HG03139 (cell line): ENCODE data around the gene PPFIBP2.
A peak's percentile ranks its signal among the peaks of the same experiment; 100 is the strongest.

Experiments
- ATAC-seq: cut with Tn5 transposase; IDR thresholded peaks from one replicate; pipeline ENCODE4 v1.9.1; 2021; ENCODE audit not compliant: unreplicated experiment

PPFIBP2 gene

DNA sequence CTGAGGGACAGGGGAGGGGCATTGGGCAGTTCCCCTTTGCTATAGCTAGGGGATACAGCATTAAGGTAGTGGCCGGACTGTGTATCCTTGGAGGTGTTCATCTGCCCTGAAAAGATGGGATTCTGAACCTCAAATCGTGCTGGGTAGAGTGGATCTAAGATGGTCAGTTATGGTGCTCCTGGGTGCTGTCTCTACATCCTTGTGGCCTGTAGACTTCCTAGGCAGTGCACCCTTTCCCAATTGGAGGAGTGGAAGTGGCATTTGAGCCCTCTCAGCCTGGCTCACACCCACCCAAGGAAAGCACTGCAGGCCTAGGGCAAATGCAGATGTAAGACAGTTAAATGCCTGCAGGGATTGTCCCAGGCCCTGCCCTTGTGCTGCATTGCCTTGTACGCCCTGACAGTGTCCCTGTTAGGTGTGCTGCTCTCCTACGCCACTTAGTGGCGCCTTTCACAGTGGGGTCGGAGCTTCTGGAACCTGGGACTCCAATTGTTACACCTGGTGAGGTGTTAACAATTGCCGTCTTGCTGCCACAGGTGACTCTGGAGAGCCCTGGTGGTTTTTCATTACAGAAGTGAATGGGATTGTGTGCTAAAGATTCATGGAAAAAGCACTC lies 35.0 kb downstream of the PPFIBP2 start:
- peak; percentile 62 for ATAC-seq

DNA sequence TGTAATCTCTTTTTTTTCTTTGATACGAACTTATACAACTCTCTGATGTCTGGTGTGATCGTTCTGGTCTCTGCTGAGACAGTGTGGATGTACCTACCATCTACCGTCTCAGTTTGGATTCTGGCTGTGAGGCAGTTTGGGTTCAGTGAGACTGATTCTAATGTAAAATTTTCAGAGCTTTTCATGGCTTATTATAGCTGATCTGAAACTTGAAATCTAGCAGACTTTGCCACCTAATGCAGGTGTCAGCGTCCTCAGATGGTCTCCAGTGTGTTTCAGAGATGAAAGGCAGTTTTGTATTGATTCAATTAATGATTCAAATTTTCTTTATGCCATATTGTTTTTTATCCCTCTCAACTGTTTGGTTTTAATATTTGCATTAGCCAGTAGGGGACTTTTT lies 35.9 kb downstream of the PPFIBP2 start:
- no peak for ATAC-seq

DNA sequence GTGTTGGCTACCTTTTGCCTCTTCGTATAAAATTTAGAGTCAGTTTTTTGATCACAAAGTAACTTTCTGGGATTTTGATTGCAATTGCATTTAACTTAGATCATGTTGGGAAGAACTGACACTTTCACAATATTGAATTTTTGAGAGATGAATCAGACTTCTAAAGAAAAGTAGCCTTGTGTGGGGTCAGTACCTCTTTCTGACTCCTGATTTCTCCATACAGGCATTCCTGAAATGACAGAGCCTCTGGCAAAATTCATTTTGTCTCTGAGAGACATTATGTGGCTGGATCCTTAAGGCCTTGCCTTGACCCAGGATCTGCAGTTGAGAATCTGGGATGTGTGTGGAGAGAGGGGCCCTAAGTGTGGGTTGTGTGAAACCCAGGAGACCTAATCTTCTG lies 37.8 kb downstream of the PPFIBP2 start:
- no peak for ATAC-seq

DNA sequence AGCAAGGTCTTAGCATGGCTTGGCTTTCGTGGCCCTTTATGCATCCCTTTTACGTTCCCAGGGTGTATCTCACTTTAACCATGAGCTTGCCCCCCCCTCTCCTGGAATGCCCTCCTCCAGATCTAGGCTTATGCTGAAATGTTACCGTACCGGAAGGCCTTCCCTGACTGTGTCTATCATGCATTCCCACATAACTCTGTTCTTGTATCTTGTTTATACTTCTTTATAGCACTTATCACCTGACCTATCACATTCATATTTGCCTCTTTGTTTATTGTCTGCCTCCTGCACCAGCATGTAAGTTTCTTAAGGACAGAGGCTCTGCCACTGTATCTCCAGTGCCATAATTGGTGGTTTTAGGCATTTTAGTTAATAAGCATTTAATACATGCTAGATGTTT lies 38.9 kb downstream of the PPFIBP2 start:
- ATAC-seq: no peak

DNA sequence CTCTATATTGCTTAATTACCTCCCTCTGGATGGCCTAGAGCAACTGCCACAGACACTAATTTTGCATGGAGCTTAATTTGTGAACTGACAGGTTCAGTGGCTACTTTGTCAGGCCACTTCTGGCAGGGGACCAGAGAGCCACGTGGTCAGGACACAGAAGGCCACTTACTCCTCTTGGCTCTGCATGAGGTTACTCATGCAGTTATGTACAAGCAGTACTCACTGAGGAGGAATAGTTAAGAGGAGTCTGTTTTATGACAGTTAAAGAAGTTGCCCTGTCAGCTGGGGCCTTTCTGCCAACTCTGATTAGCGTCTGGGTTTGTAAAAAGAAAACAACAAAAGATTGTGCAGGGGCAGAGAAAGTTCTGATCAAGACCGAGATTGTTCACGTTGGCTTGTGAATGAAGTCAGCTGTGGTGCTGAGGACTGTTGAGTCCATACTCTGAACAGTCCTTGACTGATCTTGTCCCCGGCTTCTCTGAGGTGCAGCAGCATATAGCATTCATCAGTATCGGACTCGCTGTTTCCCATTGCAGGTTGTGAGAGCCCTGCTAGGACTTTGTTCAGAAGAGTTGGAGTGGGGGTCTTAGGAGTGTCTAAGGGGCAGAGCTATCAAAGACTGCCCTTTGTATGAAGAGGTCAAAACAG lies 41.4 kb downstream of the PPFIBP2 start:
- no peak for ATAC-seq

DNA sequence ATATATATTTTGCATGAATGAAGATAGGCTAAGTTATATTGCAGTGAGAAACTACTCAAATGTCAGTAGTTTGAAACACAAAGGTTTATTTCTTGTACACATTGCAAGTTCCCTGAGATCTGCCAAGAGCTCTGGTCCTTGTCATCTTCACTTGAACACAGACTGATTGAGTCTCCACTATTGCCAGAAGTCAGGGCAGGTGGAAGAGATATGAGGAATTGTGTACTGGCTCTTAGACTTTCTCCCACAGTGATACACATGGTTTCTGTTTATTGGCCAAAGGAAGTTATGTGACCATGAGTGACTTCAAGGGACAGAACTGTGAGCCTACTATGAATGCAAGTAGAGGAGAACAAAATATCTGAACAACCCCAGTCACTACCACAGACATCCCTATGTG lies 44.2 kb downstream of the PPFIBP2 start:
- ATAC-seq: no peak

DNA sequence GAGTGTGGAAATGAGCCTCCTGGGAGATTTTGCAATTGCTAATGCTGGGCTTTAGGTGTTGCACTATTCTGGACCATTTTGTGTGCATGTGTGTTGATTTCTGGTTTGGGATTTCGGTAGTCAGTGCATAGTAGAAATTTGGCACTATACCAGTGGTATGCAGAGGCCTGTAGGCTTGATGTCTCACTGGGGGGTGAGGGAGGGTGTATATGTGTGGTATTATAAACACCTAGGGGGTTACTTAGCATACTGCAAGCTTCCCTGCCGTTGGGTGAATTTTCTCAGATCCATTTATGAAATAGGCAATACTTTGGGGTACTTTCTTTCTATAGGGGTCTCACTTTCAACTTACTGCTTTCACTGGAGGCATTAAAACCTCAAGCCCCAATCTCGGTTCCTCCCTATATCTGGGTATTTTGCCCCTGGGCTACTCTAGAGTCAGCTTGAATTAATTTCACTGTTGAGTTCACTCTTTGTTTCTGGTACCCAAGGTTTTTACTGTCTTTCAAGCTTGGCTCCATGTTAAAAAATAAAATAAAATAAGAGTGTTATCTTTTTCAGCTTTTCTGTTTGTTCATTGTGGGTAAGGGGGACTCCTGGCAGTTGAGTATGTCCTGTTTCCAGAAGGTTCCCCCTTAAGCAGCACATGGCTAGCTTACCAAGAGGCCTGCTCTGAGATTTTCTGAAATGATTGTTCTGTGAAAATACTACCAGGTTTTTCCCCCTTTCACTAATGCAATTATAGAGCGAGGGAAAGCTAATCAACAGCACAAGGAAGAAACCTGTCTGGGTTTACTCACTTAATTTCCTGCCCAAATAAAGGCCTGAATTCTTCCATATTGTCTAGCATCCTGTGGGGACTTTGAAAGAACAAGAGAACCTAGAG lies 45.8 kb downstream of the PPFIBP2 start:
- ATAC-seq: no peak

DNA sequence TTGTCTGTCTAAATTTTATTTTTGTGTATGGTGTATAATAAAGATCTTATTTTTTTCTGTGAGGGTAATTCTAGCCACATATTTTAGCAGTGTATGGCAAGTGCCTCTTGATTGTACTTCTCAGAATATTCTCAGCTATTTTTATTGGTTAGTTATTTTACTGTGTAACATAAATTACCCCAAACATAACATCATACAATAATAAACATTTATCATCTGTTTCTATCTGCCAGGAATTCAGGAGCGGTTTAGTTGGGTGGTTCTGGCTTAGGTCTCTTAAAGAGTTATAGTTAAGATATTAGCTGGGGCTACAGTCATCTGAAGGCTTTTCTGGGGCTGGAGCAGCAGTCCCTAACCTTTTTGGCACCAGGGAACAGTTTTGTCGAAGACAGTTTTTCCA lies 47.8 kb downstream of the PPFIBP2 start:
- no peak for ATAC-seq

DNA sequence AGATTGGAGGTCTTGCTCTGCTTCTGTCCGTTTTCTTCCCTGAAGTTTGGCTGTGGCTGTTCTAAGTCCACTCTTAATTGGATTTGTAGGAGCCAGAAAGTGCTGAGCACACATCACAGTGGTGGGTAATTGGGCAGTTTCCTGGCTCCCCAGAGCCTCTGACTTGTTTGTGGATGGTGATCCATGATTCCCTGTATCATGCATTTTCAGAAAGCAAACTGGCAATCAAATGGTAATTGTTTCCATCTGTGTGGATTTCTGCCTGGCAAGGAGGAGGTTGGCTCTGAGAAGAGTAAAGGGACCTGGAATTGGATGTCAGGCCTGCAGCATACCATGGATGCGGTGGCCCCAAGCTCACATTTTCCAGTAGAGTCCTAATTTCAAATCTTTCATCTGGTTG lies 49.5 kb downstream of the PPFIBP2 start:
- ATAC-seq: no peak

DNA sequence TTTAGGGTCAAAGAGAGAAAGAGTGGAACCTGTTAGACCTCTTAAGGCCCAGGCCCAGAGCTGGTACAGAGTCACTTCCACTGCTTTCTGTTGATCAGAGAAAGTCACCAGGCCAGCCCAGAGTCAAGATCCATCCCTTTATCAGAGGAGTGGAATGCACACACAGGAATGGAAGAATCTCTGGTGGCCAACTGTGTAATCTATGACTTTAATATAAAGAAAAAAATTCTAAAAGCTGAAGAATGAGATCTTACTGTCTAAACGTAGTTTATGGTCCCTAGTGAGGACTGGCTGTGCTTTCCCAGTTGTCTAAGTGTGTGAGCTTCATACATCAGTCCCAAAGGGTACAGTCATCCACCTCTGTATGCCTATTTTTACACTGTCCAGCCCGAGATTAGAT lies 51.0 kb downstream of the PPFIBP2 start:
- no peak for ATAC-seq

DNA sequence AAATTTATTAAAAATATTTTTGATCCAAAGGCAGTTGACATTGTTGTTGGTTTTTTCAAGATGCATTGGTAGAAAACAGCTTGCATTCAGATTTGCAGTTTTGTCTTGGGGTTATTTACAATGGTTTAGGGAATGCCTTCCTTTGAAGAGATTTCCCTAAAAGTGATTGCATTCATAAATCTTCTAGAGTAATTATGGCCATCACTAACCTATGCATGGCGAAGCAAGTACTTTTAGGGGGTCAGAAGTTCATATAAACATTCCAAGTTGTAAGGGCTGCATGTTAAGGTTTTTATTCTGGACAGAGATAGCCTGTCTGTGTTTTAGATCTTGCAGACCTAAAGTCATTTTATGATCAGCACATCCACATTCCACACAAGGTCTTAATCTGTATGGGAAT lies 53.5 kb downstream of the PPFIBP2 start:
- ATAC-seq: no peak

DNA sequence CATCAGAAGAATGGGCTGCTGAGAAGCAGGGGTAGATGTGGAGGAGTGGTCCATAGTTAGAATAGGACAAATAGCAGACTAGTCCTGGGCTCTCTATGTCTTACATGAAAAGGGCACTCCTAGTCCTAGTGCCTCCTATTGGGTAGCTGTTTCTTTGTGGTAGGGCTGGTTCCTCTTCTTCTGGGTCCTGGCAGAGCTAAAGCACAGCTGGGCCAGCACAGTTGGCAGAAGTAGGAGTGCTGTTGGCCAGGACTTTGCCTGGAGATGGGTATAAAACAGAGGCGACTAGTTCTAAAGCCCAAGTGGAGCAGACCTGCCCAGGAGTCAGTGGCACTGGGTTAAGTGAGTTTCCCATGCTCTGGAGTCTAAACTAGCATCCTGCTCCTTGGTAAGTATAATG lies 55.2 kb downstream of the PPFIBP2 start:
- no peak for ATAC-seq

DNA sequence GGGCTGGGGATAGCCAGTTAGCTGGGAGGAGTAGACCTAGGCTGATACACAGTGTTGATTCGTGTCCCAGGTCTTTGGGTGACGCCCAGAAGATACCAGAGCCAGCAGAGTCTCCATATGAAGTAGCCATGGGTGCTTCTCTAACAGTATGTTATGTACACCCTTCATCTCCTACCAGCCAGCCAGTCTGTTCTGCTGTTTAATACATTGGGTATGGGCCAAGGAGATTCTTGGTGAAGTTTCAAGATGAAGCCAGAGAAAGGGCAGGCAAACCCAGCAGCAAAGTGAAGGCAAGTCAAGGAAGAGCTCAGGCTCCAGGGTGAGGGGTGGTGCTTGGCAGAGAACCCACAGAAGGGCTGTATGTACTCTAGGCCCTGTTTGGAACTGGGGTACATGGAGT lies 56.4 kb downstream of the PPFIBP2 start:
- ATAC-seq: no peak

DNA sequence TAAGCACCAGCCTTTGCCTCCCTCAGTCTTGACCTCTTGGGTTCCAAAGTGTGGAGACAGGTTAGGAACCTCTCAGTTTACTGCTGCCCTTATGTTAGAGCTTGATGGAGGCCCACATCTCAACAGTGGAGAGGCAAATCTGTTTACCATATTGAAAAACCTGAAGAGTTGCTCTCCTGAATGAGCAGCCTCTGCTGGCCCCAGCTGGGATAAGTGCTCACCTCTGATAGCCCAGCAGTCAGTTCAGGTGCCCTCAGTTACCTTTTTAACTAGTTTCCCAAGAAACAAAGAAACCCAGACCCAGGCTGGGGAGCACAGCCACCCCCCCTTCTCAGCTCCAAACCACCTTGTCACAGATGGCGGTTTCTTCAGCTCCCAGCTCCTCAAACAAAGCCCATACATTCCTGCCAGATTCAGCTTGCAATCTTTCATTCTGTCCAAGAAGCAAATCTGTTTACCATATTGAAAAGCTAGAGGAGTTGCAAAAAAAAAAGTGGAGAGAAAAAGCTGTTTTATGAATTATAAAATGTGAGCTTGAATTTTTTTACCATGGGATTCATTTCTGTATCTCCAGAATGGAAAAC lies 57.2 kb downstream of the PPFIBP2 start:
- no peak for ATAC-seq

DNA sequence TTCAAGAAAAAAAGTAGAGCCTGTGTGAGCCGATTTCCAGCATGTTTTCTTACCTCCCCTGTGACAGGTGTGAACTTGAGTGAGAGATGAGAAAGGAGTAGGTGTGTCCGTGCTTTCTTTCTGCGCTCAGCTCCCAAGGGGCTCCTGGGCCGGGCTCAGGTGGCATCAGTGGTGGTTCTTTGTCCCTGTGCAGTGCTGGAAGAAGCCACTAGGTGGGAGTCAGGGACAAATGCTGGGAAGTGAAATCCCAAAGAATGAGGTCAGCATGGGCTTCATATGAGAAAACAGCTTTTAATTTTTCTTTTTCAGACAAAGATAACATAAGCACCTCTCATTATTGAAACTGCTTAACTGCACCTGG lies 57.8 kb downstream of the PPFIBP2 start:
- ATAC-seq: no peak

DNA sequence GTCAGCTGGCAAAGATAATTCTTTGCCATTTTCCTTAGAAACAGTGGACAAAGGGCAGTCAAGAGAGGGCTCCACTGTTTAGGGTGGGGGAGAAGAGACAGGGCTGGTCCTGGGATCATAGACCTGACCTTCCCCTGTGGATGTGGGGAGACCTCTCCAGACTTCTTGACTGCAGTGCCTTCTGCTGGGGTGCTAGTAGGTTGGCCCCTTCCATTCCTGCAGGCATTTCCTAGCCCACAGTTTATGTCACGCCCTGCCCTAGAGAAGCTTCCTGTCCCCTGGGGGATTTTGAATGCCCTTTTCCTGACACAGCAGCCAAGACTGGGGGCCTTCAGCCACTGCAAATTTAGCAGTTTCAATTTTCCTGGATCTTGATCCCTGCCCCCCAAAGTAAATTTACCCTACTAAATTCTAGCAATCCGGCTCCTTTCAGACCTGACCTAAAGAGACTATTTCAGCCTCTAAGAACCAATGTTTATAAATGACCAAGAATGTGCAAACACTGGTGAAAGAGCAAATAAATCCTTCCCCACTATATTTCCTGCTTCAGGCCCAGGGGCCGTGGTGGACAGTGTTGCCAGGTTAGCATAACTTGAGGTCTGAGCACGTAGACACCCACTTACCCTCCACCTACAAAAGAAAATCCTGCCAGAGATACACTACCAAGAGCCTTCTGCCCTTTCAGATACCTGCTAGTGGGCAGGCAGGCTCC lies 58.4 kb downstream of the PPFIBP2 start:
- no peak for ATAC-seq

DNA sequence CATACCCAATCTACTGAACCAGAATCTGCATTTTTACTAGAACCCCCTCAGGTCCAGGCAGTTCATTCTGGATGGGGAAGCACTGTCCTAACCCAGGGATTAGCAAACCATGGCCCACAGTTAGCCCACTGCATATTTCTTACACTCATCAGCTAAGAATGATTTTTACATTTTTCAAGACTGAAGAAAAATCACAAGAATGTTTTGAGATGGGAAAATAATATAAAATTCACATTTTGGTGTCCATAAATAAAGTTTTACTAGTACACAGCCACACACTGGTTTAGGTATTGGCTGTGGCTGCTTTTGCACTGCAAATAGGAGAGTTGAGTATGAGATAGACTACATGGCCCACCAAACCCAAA lies 59.4 kb downstream of the PPFIBP2 start:
- no peak for ATAC-seq

DNA sequence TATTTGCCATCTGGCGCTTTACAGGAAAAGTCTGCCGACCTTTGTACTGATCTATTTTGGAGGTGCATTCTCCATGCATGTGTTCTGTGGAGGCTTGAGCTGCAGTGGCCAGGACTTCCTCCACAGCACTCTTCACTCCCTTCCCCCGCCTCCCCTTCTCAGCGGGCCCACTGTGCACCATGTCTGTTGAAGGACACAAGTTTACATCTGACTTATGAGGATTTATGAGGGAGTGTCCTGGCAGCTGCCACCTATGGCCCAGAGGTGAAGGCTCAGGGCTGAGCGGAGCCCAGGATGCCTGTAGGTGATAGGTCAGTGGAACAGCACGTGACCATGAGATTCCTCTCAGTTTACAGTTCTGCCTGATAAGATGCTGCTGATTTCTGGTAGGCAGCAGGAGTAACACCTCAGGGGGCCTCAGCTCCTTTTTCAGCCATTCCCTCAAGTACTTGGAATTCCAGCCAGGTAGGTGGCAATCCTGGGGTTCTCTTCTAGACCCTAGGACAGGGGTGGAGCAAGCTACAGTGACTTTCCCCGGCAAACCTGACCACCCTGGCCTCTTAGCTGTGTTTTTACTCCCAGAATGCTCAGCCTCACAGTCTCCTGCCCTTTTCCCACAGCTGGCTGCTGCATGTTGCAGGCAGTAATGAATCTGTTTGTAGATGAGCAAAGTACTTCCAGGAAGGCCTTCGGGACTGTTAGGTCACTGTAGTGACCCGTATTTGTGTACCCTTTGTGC lies 59.9 kb downstream of the PPFIBP2 start:
- ATAC-seq: no peak

DNA sequence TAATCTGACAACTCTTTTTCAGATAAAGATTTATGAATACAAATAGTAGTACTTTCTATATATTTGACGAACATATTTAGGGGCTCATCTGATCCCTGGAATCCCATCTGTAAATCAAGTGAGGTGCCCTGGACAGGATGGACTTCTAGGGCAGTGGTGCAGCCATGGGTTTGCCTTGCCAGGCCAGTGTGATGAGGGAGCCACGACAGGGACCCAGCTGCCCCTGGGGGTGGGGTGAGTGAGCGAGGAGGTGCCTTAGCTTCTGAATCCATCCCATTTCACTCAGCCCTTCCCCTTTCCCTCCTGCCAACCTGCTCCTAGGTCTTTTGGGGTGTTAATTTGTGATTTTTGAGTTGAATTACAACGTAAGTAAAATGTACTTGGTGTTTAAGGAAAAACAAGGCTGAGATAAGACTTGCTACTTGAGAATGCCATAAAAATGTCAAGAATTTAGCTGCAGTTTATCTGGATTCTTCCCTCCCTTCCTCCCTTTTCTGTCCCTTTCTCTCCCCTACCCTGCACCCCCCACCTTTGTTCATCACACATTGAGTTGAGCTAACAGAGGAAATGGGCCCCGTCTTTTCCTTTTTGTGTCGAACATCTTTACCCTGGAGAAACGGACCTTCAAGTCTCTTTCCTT lies 60.8 kb downstream of the PPFIBP2 start:
- ATAC-seq: no peak
